ENCODE measurements around the gene CCDC85C.

GRCh38 chr14:99548255-99548654 lies 55.8 kb downstream of the CCDC85C start:
- no peak for TF ChIP-seq CEBPB (IDR thresholded peaks at IDR 0.05; ENCODE audit: borderline replicate concordance in 1 of 2, low read depth in 2 of 2, low read length in 2 of 2)
- no peak for TF ChIP-seq DPF2 (IDR thresholded peaks at IDR 0.05)
- TF ChIP-seq, protein P1, sequence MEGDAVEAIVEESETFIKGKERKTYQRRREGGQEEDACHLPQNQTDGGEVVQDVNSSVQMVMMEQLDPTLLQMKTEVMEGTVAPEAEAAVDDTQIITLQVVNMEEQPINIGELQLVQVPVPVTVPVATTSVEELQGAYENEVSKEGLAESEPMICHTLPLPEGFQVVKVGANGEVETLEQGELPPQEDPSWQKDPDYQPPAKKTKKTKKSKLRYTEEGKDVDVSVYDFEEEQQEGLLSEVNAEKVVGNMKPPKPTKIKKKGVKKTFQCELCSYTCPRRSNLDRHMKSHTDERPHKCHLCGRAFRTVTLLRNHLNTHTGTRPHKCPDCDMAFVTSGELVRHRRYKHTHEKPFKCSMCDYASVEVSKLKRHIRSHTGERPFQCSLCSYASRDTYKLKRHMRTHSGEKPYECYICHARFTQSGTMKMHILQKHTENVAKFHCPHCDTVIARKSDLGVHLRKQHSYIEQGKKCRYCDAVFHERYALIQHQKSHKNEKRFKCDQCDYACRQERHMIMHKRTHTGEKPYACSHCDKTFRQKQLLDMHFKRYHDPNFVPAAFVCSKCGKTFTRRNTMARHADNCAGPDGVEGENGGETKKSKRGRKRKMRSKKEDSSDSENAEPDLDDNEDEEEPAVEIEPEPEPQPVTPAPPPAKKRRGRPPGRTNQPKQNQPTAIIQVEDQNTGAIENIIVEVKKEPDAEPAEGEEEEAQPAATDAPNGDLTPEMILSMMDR (IDR thresholded peaks at IDR 0.05 in 2 of 3, conservative IDR thresholded peaks at IDR 0.05 in 1 of 3; ENCODE audit: control insufficient read depth in 2 of 3, extremely low read depth in 1 of 3, insufficient read depth in 1 of 3, low read depth in 3 of 3, low read length in 3 of 3): no peak

All from GM12878 (cell line).